ENCODE results near the gene EDARADD. TPM values are rescaled to one million over a fixed set of nuclear protein-coding genes. Genes with fewer than 3 reads are reported as not detected.

The EDARADD gene
- total RNA-seq, 1 experiment from 2014 or later = 35.4 TPM

DNA sequence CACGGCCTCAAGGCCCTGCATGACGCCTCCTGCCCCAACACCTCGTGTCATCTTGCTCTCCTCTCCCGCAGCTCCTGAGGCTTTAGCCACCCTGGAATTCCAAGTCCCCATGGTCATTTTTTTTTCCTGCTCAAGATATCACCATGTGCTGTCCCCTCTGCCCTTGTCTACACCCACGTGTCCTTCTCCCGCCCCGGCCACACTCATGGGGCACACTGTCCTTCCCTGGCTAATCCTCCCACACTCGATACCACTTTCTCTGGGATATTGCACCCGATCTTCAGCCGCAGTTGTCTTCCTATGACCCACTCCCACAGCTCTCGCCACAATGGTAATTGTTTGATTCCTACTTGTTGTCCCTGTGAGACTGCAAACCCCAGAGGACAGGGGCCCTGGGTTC is 100.0 kb downstream of the EDARADD start:
- no peak for ATAC-seq
- in situ Hi-C loops (cut with HindIII; ENCODE audit: low pct_unique_long_range_greater_than_20kb, low sequenced_read_pairs) (no loop called here), intact Hi-C loops (cut with micrococcal nuclease; ENCODE audit: unreplicated experiment) (loop anchor here (10.0 kb wide), 1 partner anchor 389 kb away; no protein-coding TSS in a partner anchor)
- no TSS peak for BruUV-seq (replicated peaks)
- peaks cover 22% of the 10 kb centered on the region for H3K4me1 ChIP-seq (ENCODE audit: control insufficient read depth, insufficient read depth, low read length)
- no peaks in the 10 kb centered on the region for H3K27me3 ChIP-seq (ENCODE audit: control insufficient read depth, insufficient read depth, low read length)
- H3K27ac ChIP-seq (ENCODE audit: low read length) = peak overlapping the region; percentile 67; the same call in 1 of the 2 replicates
- no peaks in the 10 kb centered on the region for H3K9me3 ChIP-seq (ENCODE audit: control insufficient read depth, insufficient read depth, low read depth, low read length)
- no peaks in the 10 kb centered on the region for H3K36me3 ChIP-seq (ENCODE audit: control insufficient read depth, insufficient read depth, low read length)
- ChIA-PET CTCF (no interaction called here), POLR2A (no interaction called here)
- DNase-seq (ENCODE audit: low read depth, low spot score) = no peak
- H3K4me3 ChIP-seq (ENCODE audit: low read depth in 2 of 2, low read length in 2 of 2) = no peak overlapping the region
- TF ChIP-seq, protein P1, sequence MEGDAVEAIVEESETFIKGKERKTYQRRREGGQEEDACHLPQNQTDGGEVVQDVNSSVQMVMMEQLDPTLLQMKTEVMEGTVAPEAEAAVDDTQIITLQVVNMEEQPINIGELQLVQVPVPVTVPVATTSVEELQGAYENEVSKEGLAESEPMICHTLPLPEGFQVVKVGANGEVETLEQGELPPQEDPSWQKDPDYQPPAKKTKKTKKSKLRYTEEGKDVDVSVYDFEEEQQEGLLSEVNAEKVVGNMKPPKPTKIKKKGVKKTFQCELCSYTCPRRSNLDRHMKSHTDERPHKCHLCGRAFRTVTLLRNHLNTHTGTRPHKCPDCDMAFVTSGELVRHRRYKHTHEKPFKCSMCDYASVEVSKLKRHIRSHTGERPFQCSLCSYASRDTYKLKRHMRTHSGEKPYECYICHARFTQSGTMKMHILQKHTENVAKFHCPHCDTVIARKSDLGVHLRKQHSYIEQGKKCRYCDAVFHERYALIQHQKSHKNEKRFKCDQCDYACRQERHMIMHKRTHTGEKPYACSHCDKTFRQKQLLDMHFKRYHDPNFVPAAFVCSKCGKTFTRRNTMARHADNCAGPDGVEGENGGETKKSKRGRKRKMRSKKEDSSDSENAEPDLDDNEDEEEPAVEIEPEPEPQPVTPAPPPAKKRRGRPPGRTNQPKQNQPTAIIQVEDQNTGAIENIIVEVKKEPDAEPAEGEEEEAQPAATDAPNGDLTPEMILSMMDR (IDR thresholded peaks at IDR 0.05) = no peak
- TF ChIP-seq POLR2AphosphoS5 (IDR thresholded peaks at IDR 0.05; ENCODE audit: low read depth, low read length) (no peak), REST (IDR thresholded peaks at IDR 0.05; ENCODE audit: insufficient read depth in 1 of 2, low read depth in 2 of 2, low read length in 1 of 2) (no peak), SIN3A (IDR thresholded peaks at IDR 0.05; ENCODE audit: borderline replicate concordance, insufficient read depth, low read depth, low read length) (no peak), TCF7L2 (IDR thresholded peaks at IDR 0.05; ENCODE audit: low read depth, low read length) (no peak)

DNA sequence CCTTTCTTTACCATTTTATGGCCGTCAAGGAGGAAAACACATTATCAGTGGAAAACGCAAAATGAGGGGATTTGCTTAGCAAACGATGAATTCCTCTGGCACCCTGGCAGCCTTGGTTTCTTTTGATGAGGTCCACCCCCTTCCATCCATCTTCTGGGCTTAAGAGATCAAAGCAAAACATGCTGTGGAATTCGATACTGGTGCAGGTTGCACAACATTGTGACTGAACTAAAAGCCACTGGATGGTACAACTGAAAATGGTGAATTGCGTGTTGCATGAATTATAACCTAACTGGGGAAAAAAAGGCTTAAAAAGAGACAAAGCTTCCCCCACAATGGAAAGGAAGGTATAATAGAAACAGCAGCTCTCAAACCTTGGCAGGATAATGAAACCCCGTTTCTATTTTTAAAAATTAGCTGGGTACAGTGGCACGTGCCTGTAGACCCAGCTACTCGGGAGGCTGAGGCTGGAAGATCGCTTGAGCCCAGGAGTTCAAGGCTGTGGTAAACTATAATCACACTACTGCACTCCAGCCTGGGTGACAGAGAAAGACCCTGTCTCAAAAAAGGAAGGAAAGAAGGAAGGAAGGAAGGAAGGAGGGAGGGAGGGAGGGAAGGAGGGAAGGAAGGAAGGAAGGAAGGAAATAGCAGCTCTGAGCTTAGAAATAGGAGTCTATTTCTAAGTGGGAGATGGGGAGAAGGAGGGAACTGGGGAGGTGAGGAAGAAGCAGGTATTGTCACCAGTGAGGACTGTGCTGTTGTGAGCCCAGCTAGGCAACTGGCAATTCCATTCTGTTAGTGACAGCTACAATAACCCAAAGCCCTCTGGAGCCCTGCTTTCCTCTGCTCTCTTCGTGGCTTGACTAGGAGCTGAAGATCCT is 100.7 kb downstream of the EDARADD start:
- intact Hi-C loops (cut with micrococcal nuclease; ENCODE audit: unreplicated experiment) = loop anchor here (10.0 kb wide), 1 partner anchor 390 kb away; no protein-coding TSS in a partner anchor

More for the DNA sequence above, 100.7 kb downstream of the EDARADD start:
- BruUV-seq (replicated peaks) = no TSS peak
- no peak overlapping the region for H3K4me3 ChIP-seq (ENCODE audit: low read depth in 2 of 2, low read length in 2 of 2)
- H3K4me1 ChIP-seq (ENCODE audit: control insufficient read depth, insufficient read depth, low read length) = peaks cover 20% of the 10 kb centered on the region
- in situ Hi-C loops (cut with HindIII; ENCODE audit: low pct_unique_long_range_greater_than_20kb, low sequenced_read_pairs) = no loop called here
- ChIA-PET POLR2A (interaction anchor here (1.1 kb wide), 1 partner anchor 9 kb away, joined by 5 read pairs; no protein-coding TSS in a partner anchor), CTCF (interaction anchor here (0.7 kb wide), 1 partner anchor 34 kb away, joined by 5 read pairs; no protein-coding TSS in a partner anchor)
- H3K9me3 ChIP-seq (ENCODE audit: control insufficient read depth, insufficient read depth, low read depth, low read length) = no peaks in the 10 kb centered on the region
- TF ChIP-seq, protein P1 (IDR thresholded peaks at IDR 0.05) = no peak
- 0 out of 2 replicates have a peak, but pooled peaks have one; percentile 39 for TF ChIP-seq TCF7L2 (IDR thresholded peaks at IDR 0.05; ENCODE audit: low read depth, low read length)
- no peaks in the 10 kb centered on the region for H3K27me3 ChIP-seq (ENCODE audit: control insufficient read depth, insufficient read depth, low read length)
- H3K27ac ChIP-seq (ENCODE audit: low read length) = peak overlapping the region; percentile 67
- no peaks in the 10 kb centered on the region for H3K36me3 ChIP-seq (ENCODE audit: control insufficient read depth, insufficient read depth, low read length)
- ATAC-seq (no peak), DNase-seq (ENCODE audit: low read depth, low spot score) (no peak)
